K562 treated with DMSO at 1 percent for 24 hours (cell line): ENCODE data around the gene CHN1. TPM values are rescaled to one million over a fixed set of nuclear protein-coding genes. Genes with fewer than 3 reads are reported as not detected.

Experiments
- total RNA-seq: library from RNA; unstranded; fragments of 300-600 nt; gene quantifications from 2 replicates; pipeline ENCODE4 v1.2.3, GENCODE V29; 2022; ENCODE audit warnings: low read depth; ENCODE audit not compliant: insufficient read depth

Gene CHN1
- total RNA-seq, result 0.32 TPM in 1 of 2 replicates, not detected in the other

GRCh38 chr2:175004980-175005732 lies at the start of gene CHN1:
Gene CHN1 (minus strand): TSS chr2:175005381. CDS start chr2:175004912, 469 bp downstream.

GRCh38 chr2:174764280-174765255 lies 240.6 kb downstream of the CHN1 start, which contains the start of gene CHRNA1:
Gene CHRNA1 (minus strand): TSS chr2:174764472. CDS start chr2:174764394, 78 bp downstream.

Other genes with a start within 250 kb of the CHN1 start
- gene CHRNA1, start 240.9 kb downstream of the CHN1 start, total RNA-seq, result not detected in 2 replicates
- gene ATF2, start 162.8 kb upstream of the CHN1 start, total RNA-seq, result 24.8 and 29.0 TPM in 2 replicates
- 507 and 578 TPM in 2 replicates for gene ATP5MC3, start 176.3 kb upstream of the CHN1 start, total RNA-seq